ENCODE results near the gene BAZ2A. TPM values are rescaled to one million over a fixed set of nuclear protein-coding genes. Genes with fewer than 3 reads are reported as not detected.

The BAZ2A gene
- total RNA-seq, 1 donor from 2014 or later, result 105 TPM

GRCh38 chr12:56641219-56641618 lies 11.1 kb upstream of the BAZ2A start:
- Mint-ChIP-seq H3K9me3 (no peaks in the 10 kb centered on the region), H3K27me3 (ENCODE audit: low read depth) (no peaks in the 10 kb centered on the region), H3K27ac (no peak overlapping the region), H3K36me3 (peaks cover 35% of the 10 kb centered on the region), H3K4me3 (no peak overlapping the region), H3K4me1 (peaks cover 32% of the 10 kb centered on the region)
- no peak for TF ChIP-seq CTCF (IDR thresholded peaks at IDR 0.05; ENCODE audit: unreplicated experiment)
- DNase-seq (ENCODE audit: low spot score in 2 of 2, unreplicated experiment in 2 of 2), result no peak

- DNase-seq (ENCODE audit: low spot score in 2 of 2, unreplicated experiment in 2 of 2), result no peak
- peaks cover 43% of the 10 kb centered on the region for H3K4me1 Mint-ChIP-seq
- TF ChIP-seq CTCF (IDR thresholded peaks at IDR 0.05; ENCODE audit: unreplicated experiment), result no peak
- H3K9me3 Mint-ChIP-seq, result no peaks in the 10 kb centered on the region
- peak overlapping the region; percentile 98 for H3K27ac Mint-ChIP-seq
- H3K36me3 Mint-ChIP-seq, result peaks cover 23% of the 10 kb centered on the region
- H3K27me3 Mint-ChIP-seq (ENCODE audit: low read depth), result no peaks in the 10 kb centered on the region
- H3K4me3 Mint-ChIP-seq, result no peak overlapping the region
These were observed 7.5 kb upstream of the BAZ2A start for GRCh38 chr12:56637621-56638020.

- H3K36me3 Mint-ChIP-seq, result peaks cover 16% of the 10 kb centered on the region
- H3K27ac Mint-ChIP-seq, result peak overlapping the region; percentile 98
- H3K4me3 Mint-ChIP-seq, result peak overlapping the region; percentile 88
- peak; percentile 100 for DNase-seq (ENCODE audit: low spot score in 2 of 2, unreplicated experiment in 2 of 2)
- H3K27me3 Mint-ChIP-seq (ENCODE audit: low read depth), result no peaks in the 10 kb centered on the region
- H3K9me3 Mint-ChIP-seq, result no peaks in the 10 kb centered on the region
- TF ChIP-seq CTCF (IDR thresholded peaks at IDR 0.05; ENCODE audit: unreplicated experiment), result peak; percentile 39
- peaks cover 50% of the 10 kb centered on the region for H3K4me1 Mint-ChIP-seq
These were observed 6.8 kb upstream of the BAZ2A start for GRCh38 chr12:56636675-56637540.

DNA sequence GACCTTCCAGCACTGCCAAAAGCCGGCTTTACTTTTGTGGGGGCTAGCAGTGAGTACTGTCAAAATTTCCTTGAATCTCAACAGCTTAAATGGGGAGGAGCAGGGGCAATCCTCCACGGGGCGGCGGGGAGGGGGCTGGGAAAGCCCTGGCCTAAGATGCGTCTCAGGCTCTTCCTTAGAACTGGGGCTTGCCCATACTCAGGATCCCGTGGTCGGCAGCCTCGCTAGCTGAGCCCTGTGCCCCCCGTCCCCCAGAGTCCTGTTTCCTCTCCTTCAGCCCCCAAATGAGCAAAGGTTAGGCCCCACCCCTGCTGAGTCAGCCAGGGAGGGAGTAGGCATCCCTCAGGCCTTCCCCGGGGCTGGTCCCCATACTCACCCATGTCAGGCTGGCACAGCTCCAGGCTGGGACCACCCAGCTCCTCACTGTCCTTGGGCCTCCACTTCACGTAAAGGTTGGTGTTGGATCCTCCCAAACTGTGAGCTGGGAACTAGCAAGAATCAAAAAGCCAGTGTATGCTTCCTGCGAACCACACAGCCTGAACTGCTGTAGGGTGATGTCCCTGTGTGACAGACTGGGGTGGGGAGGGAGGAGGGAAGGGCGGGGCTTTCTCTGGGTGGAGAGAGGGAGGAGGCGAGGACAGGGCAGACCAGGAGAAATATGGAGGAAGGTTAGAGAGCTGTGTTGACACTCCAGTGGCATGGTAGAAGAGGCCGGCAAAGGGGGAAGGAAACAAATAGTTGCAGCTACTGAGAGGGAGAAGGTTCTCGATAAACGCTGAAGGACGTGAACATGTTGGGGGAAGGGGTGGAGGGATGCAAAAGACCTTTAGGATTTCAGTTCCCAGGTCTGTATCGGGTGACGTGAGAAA lies 5.9 kb upstream of the BAZ2A start:
- TF ChIP-seq CTCF (IDR thresholded peaks at IDR 0.05; ENCODE audit: unreplicated experiment), result no peak
- H3K4me3 Mint-ChIP-seq, result peak overlapping the region; percentile 88
- H3K4me1 Mint-ChIP-seq, result peaks cover 54% of the 10 kb centered on the region
- DNase-seq (ENCODE audit: low spot score in 2 of 2, unreplicated experiment in 2 of 2), result peak; percentile 52 to 65
- H3K36me3 Mint-ChIP-seq, result peaks cover 16% of the 10 kb centered on the region
- H3K27me3 Mint-ChIP-seq (ENCODE audit: low read depth), result no peaks in the 10 kb centered on the region
- H3K27ac Mint-ChIP-seq, result peak overlapping the region; percentile 98
- H3K9me3 Mint-ChIP-seq, result no peaks in the 10 kb centered on the region

DNA sequence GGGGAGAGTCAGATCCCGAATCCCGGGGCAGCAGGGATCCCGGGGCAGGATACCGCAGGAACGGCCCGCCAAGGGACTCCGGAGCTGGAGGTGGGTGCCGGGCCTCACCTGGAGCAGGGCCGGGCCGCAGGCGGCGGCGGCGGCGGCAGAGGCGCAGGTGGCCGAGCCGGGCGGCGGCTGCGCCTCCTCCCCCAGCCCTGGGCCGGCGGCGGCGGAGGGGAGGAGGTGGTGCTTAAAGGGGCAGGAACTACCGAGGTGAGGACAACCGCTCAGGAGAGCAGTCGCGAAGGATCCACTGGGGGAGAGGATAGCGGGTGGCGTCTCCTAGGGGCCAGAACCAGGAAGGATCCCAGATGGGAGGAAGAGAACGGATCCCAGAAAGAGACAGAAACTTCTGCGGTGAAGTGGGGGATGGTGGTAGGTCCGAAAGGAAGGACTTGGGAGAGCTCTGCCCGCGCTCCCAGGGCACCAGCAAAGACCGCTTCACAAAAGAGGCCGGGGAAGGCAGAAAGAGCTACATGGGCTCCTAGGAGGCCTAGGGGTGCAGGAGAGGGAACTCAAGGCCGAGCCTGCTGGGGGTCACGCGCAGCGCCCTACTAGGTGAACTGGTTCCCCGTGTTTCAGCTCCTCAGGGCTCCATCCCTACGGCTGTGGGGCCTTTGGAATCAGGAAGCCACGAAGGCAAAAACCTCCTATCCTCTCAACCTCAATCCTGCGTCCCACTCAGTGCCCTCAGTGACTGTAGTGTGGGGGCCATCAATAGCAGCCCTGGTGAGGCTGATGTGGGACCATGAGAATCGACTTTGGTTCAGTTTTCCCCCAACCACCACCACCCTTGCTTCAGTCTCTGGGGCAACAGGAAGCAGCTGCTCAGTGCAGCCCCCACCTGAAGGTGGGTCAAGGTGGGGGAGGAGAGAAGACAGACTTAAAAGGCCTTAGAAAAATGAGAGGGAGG lies 5.0 kb upstream of the BAZ2A start:
- Mint-ChIP-seq H3K27ac (peak overlapping the region; percentile 98), H3K27me3 (ENCODE audit: low read depth) (no peaks in the 10 kb centered on the region), H3K36me3 (peaks cover 13% of the 10 kb centered on the region), H3K4me3 (peak overlapping the region; percentile 88), H3K9me3 (no peaks in the 10 kb centered on the region), H3K4me1 (peaks cover 62% of the 10 kb centered on the region)
- peak; percentile 45 to 69 for DNase-seq (ENCODE audit: low spot score in 2 of 2, unreplicated experiment in 2 of 2)
- TF ChIP-seq CTCF (IDR thresholded peaks at IDR 0.05; ENCODE audit: unreplicated experiment), result no peak
